ENCODE measurements around the gene C19orf33.

Gene C19orf33

GRCh38 chr19:38289955-38290354 lies 14.1 kb upstream of the C19orf33 start:
- no peak for DNase-seq (ENCODE audit: low read depth)
- TF ChIP-seq POLR2A (IDR thresholded peaks at IDR 0.05; ENCODE audit: extremely low read depth, insufficient read length): no peak
- TF ChIP-seq MAX (IDR thresholded peaks at IDR 0.05; ENCODE audit: low read depth, low read length): no peak
- no peak for TF ChIP-seq CTCF (IDR thresholded peaks at IDR 0.05; ENCODE audit: low read depth, low read length)
- no peak for TF ChIP-seq MYC (IDR thresholded peaks at IDR 0.05; ENCODE audit: low read depth, low read length)
- no peak overlapping the region for H3K4me3 ChIP-seq (ENCODE audit: low read depth, low read length)

GRCh38 chr19:38290631-38291147 lies 13.4 kb upstream of the C19orf33 start:
- no peak overlapping the region for H3K4me3 ChIP-seq (ENCODE audit: low read depth, low read length)
- DNase-seq (ENCODE audit: low read depth): no peak
- no peak for TF ChIP-seq CTCF (IDR thresholded peaks at IDR 0.05; ENCODE audit: low read depth, low read length)
- no peak for TF ChIP-seq POLR2A (IDR thresholded peaks at IDR 0.05; ENCODE audit: extremely low read depth, insufficient read length)
- TF ChIP-seq MYC (IDR thresholded peaks at IDR 0.05; ENCODE audit: low read depth, low read length): no peak
- no peak for TF ChIP-seq MAX (IDR thresholded peaks at IDR 0.05; ENCODE audit: low read depth, low read length)

GRCh38 chr19:38291855-38292254 lies 12.2 kb upstream of the C19orf33 start:
- no peak for TF ChIP-seq CTCF (IDR thresholded peaks at IDR 0.05; ENCODE audit: low read depth, low read length)
- TF ChIP-seq MYC (IDR thresholded peaks at IDR 0.05; ENCODE audit: low read depth, low read length): no peak
- no peak for TF ChIP-seq POLR2A (IDR thresholded peaks at IDR 0.05; ENCODE audit: extremely low read depth, insufficient read length)
- no peak for TF ChIP-seq MAX (IDR thresholded peaks at IDR 0.05; ENCODE audit: low read depth, low read length)
- no peak for DNase-seq (ENCODE audit: low read depth)
- H3K4me3 ChIP-seq (ENCODE audit: low read depth, low read length): no peak overlapping the region

- no peak for TF ChIP-seq MYC (IDR thresholded peaks at IDR 0.05; ENCODE audit: low read depth, low read length)
- no peak for TF ChIP-seq CTCF (IDR thresholded peaks at IDR 0.05; ENCODE audit: low read depth, low read length)
- TF ChIP-seq POLR2A (IDR thresholded peaks at IDR 0.05; ENCODE audit: extremely low read depth, insufficient read length): no peak
- no peak for TF ChIP-seq MAX (IDR thresholded peaks at IDR 0.05; ENCODE audit: low read depth, low read length)
- DNase-seq (ENCODE audit: low read depth): no peak
- no peak overlapping the region for H3K4me3 ChIP-seq (ENCODE audit: low read depth, low read length)
These were observed 10.8 kb upstream of the C19orf33 start for GRCh38 chr19:38293281-38293680.

- DNase-seq (ENCODE audit: low read depth): no peak
- no peak overlapping the region for H3K4me3 ChIP-seq (ENCODE audit: low read depth, low read length)
- no peak for TF ChIP-seq CTCF (IDR thresholded peaks at IDR 0.05; ENCODE audit: low read depth, low read length)
- no peak for TF ChIP-seq POLR2A (IDR thresholded peaks at IDR 0.05; ENCODE audit: extremely low read depth, insufficient read length)
- no peak for TF ChIP-seq MYC (IDR thresholded peaks at IDR 0.05; ENCODE audit: low read depth, low read length)
- TF ChIP-seq MAX (IDR thresholded peaks at IDR 0.05; ENCODE audit: low read depth, low read length): no peak
These were observed 10.0 kb upstream of the C19orf33 start for GRCh38 chr19:38294090-38294489.

Data from NB4 (cell line).